Heart left ventricle (tissue), 13 donors: ENCODE data around the gene SH2D5.

Source experiments
- POLR2A ChIP-seq, 2 donors: fragments of 450-650 bp; IDR thresholded peaks; one replicate each; pipeline ENCODE4 v1.6.1; 2017; ENCODE audit warnings: antibody characterized with exemption in 2 of 2, mild to moderate bottlenecking in 2 of 2, moderate library complexity in 2 of 2
- TF ChIP-seq, protein P1 (sequence below), 12 donors: fragments of 200-600 bp; sonication (generic) in 4 of 12; IDR thresholded peaks; one replicate each; pipeline versions ENCODE4 v1.5.0 to v1.8.0; 2018 to 2022; ENCODE audit warnings: antibody characterized with exemption in 12 of 12, mild to moderate bottlenecking in 5 of 12
- donor health status: ischemic (EF 13 %, LVEDD 7.1; RV severe dilation, severe dysfunction).
- donor health status: DM: no; HTN: yes; CAD: no.
- donor health status: DM: no; HTN: no; CAD: no.
- donor health status: ischemic (EF 25% LVEDD 6.9; RV normal size, moderate dysfunction).
- donor health status: ischemic (EF 25% LVEDD 5.7; RV mildly dilated, moderate dysfunction).
- donor health status: ischemic (EF 35%, LVEDD 5.7; RV mildly dilated, moderate dysfunction).
- donor health status: nonischemic (EF 11% LVEDD 7.7; RV severe dilation, severe dysfunction).
- donor health status: DM: yes; HTN: yes; CAD: no.
- donor health status: PGD.
- donor health status: ischemic (EF 29% LVEDD 5.4; RV normal size, mild dysfunction).
- donor health status: nonischemic (EF 23%, LVEDD 6.1; RV moderate dilation, normal function).

DNA sequence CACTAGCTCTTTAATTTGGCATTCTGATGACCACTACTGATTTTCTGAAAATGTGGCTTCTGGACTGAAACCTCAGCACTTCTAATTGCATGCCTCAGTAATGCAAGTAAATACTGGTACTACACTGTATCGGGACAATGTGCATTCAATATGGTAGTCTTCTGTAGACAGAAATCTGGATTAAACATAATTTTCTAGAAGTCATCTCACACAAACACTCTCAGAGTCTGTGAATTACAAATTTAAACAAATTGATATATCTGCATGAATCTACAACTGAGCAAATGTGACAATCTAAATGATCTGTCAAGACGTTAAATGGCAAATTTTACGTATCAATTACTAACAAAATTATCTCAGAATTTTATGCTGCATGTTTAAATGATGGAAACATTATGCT lies 30.9 kb upstream of the SH2D5 start:
- TF ChIP-seq, protein P1, sequence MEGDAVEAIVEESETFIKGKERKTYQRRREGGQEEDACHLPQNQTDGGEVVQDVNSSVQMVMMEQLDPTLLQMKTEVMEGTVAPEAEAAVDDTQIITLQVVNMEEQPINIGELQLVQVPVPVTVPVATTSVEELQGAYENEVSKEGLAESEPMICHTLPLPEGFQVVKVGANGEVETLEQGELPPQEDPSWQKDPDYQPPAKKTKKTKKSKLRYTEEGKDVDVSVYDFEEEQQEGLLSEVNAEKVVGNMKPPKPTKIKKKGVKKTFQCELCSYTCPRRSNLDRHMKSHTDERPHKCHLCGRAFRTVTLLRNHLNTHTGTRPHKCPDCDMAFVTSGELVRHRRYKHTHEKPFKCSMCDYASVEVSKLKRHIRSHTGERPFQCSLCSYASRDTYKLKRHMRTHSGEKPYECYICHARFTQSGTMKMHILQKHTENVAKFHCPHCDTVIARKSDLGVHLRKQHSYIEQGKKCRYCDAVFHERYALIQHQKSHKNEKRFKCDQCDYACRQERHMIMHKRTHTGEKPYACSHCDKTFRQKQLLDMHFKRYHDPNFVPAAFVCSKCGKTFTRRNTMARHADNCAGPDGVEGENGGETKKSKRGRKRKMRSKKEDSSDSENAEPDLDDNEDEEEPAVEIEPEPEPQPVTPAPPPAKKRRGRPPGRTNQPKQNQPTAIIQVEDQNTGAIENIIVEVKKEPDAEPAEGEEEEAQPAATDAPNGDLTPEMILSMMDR (IDR thresholded peaks at IDR 0.05): no peak
- no peak for TF ChIP-seq POLR2A (IDR thresholded peaks at IDR 0.05)
